Glutamatergic neuron (in vitro differentiated cells): ENCODE results near the gene PLEKHB1. TPM values are rescaled to one million over a fixed set of nuclear protein-coding genes. Genes with fewer than 3 reads are reported as not detected.

Experiments
- DNase-seq: peaks from one replicate; pipeline ENCODE4 v3.0.0; 2022
- H3K27ac Mint-ChIP-seq: one replicate; pipeline ENCODE4 v1.8.0; 2020; ENCODE audit warnings: mild to moderate bottlenecking, mixed read lengths, inconsistent platforms; ENCODE audit not compliant: unreplicated experiment
- H3K27me3 Mint-ChIP-seq: one replicate; pipeline ENCODE4 v1.8.0; 2020; ENCODE audit warnings: mild to moderate bottlenecking, moderate library complexity, mixed read lengths, inconsistent platforms; ENCODE audit not compliant: unreplicated experiment
- H3K36me3 Mint-ChIP-seq: one replicate; pipeline ENCODE4 v1.8.0; 2020; ENCODE audit warnings: mild to moderate bottlenecking, mixed read lengths, inconsistent platforms; ENCODE audit not compliant: unreplicated experiment
- H3K4me1 Mint-ChIP-seq: one replicate; pipeline ENCODE4 v1.8.0; 2020; ENCODE audit warnings: mild to moderate bottlenecking, low read depth, mixed read lengths, inconsistent platforms; ENCODE audit not compliant: unreplicated experiment
- H3K4me3 Mint-ChIP-seq: one replicate; pipeline ENCODE4 v1.8.0; 2020; ENCODE audit warnings: mild to moderate bottlenecking, mixed read lengths, inconsistent platforms; ENCODE audit not compliant: unreplicated experiment
- H3K9me3 Mint-ChIP-seq: one replicate; pipeline ENCODE4 v1.8.0; 2020; ENCODE audit warnings: mild to moderate bottlenecking, moderate library complexity, mixed read lengths, inconsistent platforms; ENCODE audit not compliant: unreplicated experiment
- CTCF ChIP-seq: fragments of 200-600 bp; sonication (generic); IDR thresholded peaks from one replicate; pipeline ENCODE4 v1.5.0; 2021; ENCODE audit not compliant: partially characterized antibody, unreplicated experiment
- total RNA-seq: library from RNA; stranded (reverse); fragmentation: NEBNext Ultra II Directional; extraction: Animal tissue kit (Norgen Biotek cat#: 25700); gene quantifications from one replicate; pipeline ENCODE4 v1.2.1, GENCODE V29; 2021; ENCODE audit not compliant: unreplicated experiment

The PLEKHB1 gene
- total RNA-seq, 1 donor from 2014 or later = 4.8 TPM

GRCh38 chr11:73629907-73630306 lies 16.5 kb upstream of the PLEKHB1 start:
- TF ChIP-seq CTCF = no peak
- H3K4me3 Mint-ChIP-seq = no peak overlapping the region
- H3K36me3 Mint-ChIP-seq = peaks cover 5% of the 10 kb centered on the region
- H3K27me3 Mint-ChIP-seq = peaks cover 8% of the 10 kb centered on the region
- no peak overlapping the region for H3K27ac Mint-ChIP-seq
- peaks cover 3% of the 10 kb centered on the region for H3K4me1 Mint-ChIP-seq
- H3K9me3 Mint-ChIP-seq = peaks cover 3% of the 10 kb centered on the region
- DNase-seq = no peak

GRCh38 chr11:73632996-73633395 lies 13.4 kb upstream of the PLEKHB1 start:
- no peak for TF ChIP-seq CTCF
- Mint-ChIP-seq H3K9me3 (peaks cover 1% of the 10 kb centered on the region), H3K27ac (no peak overlapping the region), H3K36me3 (peaks cover 3% of the 10 kb centered on the region), H3K4me3 (no peak overlapping the region), H3K27me3 (peaks cover 6% of the 10 kb centered on the region), H3K4me1 (peaks cover 2% of the 10 kb centered on the region)
- no peak for DNase-seq

GRCh38 chr11:73633999-73634398 lies 12.4 kb upstream of the PLEKHB1 start:
- Mint-ChIP-seq H3K4me3 (no peak overlapping the region), H3K27ac (no peak overlapping the region)
- TF ChIP-seq CTCF = no peak

GRCh38 chr11:73635721-73636120 lies 10.7 kb upstream of the PLEKHB1 start:
- Mint-ChIP-seq H3K27me3 (no peaks in the 10 kb centered on the region), H3K36me3 (no peaks in the 10 kb centered on the region), H3K4me3 (no peak overlapping the region), H3K4me1 (no peaks in the 10 kb centered on the region), H3K27ac (no peak overlapping the region), H3K9me3 (peaks cover 1% of the 10 kb centered on the region)
- DNase-seq = no peak
- TF ChIP-seq CTCF = no peak

More at GRCh38 chr11:73633999-73634398, 12.4 kb upstream of the PLEKHB1 start:
- Mint-ChIP-seq H3K9me3 (peaks cover 1% of the 10 kb centered on the region), H3K36me3 (no peaks in the 10 kb centered on the region), H3K27me3 (peaks cover 4% of the 10 kb centered on the region), H3K4me1 (peaks cover 2% of the 10 kb centered on the region)
- DNase-seq = no peak

- Mint-ChIP-seq H3K9me3 (peaks cover 1% of the 10 kb centered on the region), H3K4me3 (no peak overlapping the region), H3K27me3 (no peaks in the 10 kb centered on the region), H3K4me1 (no peaks in the 10 kb centered on the region), H3K36me3 (no peaks in the 10 kb centered on the region), H3K27ac (no peak overlapping the region)
- DNase-seq = no peak
- TF ChIP-seq CTCF = no peak
Observed at GRCh38 chr11:73636249-73636648, 10.1 kb upstream of the PLEKHB1 start.
